ENCODE measurements around the gene BTN1A1.
"Not testable (repeated sequence)": the region's sequence is repeated elsewhere in the genome, so short reads cannot be mapped to it uniquely, and the experiment has no call there.

BTN1A1 gene

DNA sequence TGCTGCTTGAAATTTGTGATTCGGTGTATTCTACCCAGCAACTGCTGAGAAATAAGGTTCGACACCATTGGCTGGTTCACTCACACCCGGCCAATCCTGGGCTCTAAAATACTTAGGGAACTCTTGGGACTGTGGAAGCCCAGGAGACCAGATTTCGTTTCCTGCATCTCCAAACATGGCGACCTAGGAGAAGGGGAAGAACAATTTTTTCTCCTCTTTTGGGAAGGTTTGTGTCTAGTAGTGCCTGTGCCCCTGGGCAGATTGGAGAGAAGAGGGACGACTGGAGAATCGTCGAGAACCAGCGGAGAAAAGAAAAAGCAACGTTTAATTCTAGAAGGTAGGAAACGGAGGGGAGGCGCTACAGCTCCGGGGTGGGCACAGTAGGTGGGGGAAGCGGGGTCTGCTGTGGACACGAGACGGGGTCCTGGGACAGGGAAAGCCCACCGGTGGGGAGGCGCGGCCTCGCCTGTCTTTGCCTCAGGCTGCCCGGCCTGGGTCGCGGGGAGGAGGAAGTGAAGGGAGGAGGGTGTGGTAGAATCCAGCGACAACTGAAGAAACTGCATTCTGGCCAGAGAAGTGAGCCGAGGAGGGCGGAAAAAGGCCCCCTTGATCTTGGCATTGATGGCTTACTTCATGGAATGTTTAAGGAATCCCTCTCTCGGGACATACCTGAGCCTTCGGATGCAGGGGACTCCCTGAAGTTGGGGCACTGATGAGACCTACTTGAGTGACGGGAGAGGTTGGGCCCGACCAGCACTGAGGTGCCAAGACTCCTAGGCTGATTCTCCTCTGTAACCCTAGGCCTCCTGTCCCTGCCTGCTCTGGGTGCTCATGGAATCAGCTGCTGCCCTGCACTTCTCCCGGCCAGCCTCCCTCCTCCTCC is 42.1 kb upstream of the BTN1A1 start, which contains the start of gene BTN2A1:
TSS of gene BTN2A1 (plus strand) at position 150 of the 883 bp plus-strand sequence. CDS start at position 832, 682 bp downstream.
- Histone ChIP-seq H3K27ac (peak within 1 kb of the TSS; percentile 80), H3K36me3 (replicated peaks) (peaks cover 23% of the 10 kb centered on the region), H3K27me3 (replicated peaks) (no peaks in the 10 kb centered on the region), H3K4me3 (ENCODE audit: low read depth, low read length) (peak within 1 kb of the TSS; percentile 95)
- peak; percentile 95 for DNase-seq
- in situ Hi-C loops (cut with HindIII; ENCODE audit: low pct_ligation_motif_present, low sequenced_read_pairs), result no loop called here
- TF ChIP-seq, protein P1, sequence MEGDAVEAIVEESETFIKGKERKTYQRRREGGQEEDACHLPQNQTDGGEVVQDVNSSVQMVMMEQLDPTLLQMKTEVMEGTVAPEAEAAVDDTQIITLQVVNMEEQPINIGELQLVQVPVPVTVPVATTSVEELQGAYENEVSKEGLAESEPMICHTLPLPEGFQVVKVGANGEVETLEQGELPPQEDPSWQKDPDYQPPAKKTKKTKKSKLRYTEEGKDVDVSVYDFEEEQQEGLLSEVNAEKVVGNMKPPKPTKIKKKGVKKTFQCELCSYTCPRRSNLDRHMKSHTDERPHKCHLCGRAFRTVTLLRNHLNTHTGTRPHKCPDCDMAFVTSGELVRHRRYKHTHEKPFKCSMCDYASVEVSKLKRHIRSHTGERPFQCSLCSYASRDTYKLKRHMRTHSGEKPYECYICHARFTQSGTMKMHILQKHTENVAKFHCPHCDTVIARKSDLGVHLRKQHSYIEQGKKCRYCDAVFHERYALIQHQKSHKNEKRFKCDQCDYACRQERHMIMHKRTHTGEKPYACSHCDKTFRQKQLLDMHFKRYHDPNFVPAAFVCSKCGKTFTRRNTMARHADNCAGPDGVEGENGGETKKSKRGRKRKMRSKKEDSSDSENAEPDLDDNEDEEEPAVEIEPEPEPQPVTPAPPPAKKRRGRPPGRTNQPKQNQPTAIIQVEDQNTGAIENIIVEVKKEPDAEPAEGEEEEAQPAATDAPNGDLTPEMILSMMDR (IDR thresholded peaks at IDR 0.05; ENCODE audit: low read depth, low read length, missing control alignments), result peak; percentile 8

DNA sequence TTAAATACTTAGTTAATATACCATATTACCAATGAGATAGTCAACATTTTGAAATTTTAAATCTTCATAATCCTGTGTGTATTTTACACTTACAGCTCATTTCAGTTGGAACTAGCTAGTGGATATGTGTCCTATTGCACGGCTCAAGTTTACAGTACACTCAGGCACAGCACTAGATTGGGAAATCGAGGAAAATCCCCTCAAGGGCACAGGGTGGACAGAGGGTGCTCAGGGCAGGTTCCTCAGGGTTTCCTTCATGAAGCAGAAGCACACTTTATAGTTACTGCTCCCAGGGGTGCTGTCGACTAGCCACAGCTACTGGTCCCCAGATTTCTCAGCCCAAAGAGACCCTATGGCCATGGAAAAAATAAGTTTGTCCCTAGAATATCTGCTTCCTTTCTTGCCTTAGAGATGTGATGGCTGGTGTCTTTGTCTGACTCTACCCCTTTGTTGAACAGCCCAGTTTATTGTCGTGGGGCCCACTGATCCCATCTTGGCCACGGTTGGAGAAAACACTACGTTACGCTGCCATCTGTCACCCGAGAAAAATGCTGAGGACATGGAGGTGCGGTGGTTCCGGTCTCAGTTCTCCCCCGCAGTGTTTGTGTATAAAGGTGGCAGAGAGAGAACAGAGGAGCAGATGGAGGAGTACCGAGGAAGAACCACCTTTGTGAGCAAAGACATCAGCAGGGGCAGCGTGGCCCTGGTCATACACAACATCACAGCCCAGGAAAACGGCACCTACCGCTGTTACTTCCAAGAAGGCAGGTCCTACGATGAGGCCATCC is 40.9 kb upstream of the BTN1A1 start:
- in situ Hi-C loops (cut with HindIII; ENCODE audit: low pct_ligation_motif_present, low sequenced_read_pairs), result no loop called here
- DNase-seq, result no peak
- no peaks in the 10 kb centered on the region for H3K27me3 ChIP-seq (replicated peaks)
- TF ChIP-seq, protein P1 (IDR thresholded peaks at IDR 0.05; ENCODE audit: low read depth, low read length, missing control alignments), result no peak
- peaks cover 33% of the 10 kb centered on the region for H3K36me3 ChIP-seq (replicated peaks)
- H3K4me3 ChIP-seq (ENCODE audit: low read depth, low read length), result peak overlapping the region; percentile 15
- no peak overlapping the region for H3K27ac ChIP-seq

DNA sequence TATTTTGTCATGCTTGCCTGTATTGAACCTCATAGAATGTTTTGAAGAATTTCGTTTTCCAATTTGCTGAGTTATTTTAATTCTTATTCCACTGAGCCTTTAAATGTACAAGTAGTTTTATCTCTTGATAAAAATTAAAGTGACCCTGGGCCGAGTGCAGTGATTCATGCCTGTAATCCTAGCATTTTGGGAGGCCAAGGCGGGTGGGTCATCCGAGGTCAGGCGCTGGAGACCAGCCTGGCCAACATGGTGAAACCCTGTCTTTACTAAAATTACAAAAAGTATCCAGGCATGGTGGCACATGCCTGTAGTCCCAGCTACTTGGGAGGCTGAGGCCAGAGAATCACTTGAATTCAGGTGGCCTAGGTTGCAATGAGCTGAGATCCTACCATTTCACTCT is 38.8 kb upstream of the BTN1A1 start:
- DNase-seq; in situ Hi-C loops (cut with HindIII; ENCODE audit: low pct_ligation_motif_present, low sequenced_read_pairs); H3K27ac ChIP-seq; H3K27me3 ChIP-seq (replicated peaks); H3K4me3 ChIP-seq (ENCODE audit: low read depth, low read length): not testable (repeated sequence)
- peaks cover 50% of the 10 kb centered on the region for H3K36me3 ChIP-seq (replicated peaks)

DNA sequence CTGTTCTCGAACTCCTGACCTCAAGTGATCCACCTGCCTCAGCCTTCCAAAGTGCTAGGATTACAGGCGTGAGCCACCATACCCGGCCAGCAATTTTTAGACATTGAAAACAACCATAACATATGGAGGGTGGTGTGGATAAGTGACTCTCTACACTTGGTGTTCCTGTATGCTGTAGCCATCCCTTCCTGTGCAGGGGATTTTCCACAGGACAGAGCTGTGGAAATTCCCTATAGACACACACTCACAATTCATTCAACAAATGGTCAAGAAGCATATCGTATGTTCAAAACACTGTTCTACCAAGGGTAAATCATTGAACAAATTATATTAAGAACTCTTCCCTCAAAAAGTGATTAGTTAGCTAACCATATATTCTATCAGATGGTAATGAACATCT is 36.1 kb upstream of the BTN1A1 start:
- Histone ChIP-seq H3K27ac (no peak overlapping the region), H3K36me3 (replicated peaks) (peaks cover 76% of the 10 kb centered on the region), H3K4me3 (ENCODE audit: low read depth, low read length) (no peak overlapping the region), H3K27me3 (replicated peaks) (no peaks in the 10 kb centered on the region)
- in situ Hi-C loops (cut with HindIII; ENCODE audit: low pct_ligation_motif_present, low sequenced_read_pairs), result no loop called here
- DNase-seq, result no peak
- TF ChIP-seq, protein P1 (IDR thresholded peaks at IDR 0.05; ENCODE audit: low read depth, low read length, missing control alignments), result no peak

DNA sequence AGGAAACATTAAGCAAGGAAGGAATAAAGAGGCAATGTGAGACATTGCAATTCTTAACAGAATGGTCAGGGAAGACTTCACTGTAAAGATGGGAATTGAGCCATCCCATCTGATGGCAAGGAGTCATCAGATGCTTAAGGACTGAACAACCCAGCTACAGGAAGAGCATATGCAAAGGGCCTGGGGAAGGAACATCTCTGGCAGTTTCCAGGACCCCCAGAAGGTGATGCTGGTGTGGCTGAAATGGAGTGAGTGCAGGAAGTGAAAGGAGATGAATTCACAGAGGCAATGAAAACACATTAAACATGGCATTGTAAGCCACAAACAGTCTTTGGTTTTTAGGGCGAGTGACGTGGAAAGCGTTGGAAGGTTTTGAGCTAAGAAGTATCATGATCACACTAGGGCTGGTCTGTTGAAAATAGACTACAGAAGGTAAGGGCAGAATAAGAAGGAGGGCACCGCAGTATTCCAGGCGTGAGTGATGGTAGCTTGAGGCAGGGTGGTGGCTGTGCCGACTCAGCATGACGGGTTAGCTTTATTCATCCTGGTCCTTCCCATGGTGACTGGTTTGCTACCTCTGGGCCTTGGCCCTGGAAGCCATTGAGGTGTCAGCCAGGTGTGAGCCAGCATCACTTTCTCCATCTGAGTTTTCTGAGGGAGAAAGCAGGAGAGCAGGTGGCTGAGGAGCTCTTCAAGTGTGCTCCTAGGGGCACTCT is 35.5 kb upstream of the BTN1A1 start:
- H3K36me3 ChIP-seq (replicated peaks), result peaks cover 75% of the 10 kb centered on the region
- in situ Hi-C loops (cut with HindIII; ENCODE audit: low pct_ligation_motif_present, low sequenced_read_pairs), result no loop called here

More for the DNA sequence above, 35.5 kb upstream of the BTN1A1 start:
- Histone ChIP-seq H3K4me3 (ENCODE audit: low read depth, low read length) (no peak overlapping the region), H3K27me3 (replicated peaks) (no peaks in the 10 kb centered on the region), H3K27ac (no peak overlapping the region)
- no peak for DNase-seq
- TF ChIP-seq, protein P1 (IDR thresholded peaks at IDR 0.05; ENCODE audit: low read depth, low read length, missing control alignments), result no peak

All from brain microvascular endothelial cell (primary cell).